ENCODE measurements around the gene TMA16.

TMA16 gene

DNA sequence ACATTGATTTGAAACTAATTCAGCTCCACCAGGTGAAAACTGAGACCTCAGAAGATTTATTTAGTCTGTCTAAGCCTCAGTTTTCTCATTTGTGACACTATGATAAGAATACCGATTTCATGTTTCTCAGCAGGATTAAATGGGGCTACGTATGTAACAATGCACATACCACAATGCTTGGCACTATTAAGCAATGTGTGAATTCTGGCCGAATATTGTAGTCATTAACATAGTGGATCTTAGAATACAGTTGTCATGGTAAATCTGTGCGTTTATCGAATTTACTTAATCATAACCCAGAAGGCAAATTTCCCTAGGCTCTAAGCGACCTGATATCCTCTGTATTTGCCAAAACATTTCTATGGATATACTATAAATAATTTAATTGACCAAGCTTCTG, 69.1 kb downstream of the TMA16 start:
- DNase-seq (ENCODE audit: low spot score), result no peak

DNA sequence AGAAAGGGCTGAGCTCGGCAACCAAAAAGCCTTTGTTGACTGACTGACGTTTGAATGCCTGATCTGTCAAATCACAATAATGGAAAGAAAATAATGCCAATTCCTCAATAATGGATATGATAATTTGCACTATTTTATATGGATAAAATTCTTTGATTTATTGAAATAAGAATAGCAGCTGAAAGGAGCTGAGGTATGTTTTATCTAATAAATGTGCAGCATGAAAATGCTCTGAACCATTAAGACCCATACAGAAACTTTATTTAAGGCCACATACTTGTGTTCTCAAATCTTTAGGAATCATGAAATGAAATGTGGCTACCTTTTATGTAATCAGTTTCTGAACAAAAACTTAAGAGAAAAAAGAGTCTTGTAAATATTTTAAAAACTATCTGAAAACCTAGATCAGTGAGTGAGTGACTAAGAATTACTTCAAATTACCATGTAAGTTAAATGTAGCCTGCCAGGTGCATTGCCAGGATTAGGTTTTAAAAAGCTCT, 69.8 kb downstream of the TMA16 start:
- DNase-seq (ENCODE audit: low spot score), result no peak

DNA sequence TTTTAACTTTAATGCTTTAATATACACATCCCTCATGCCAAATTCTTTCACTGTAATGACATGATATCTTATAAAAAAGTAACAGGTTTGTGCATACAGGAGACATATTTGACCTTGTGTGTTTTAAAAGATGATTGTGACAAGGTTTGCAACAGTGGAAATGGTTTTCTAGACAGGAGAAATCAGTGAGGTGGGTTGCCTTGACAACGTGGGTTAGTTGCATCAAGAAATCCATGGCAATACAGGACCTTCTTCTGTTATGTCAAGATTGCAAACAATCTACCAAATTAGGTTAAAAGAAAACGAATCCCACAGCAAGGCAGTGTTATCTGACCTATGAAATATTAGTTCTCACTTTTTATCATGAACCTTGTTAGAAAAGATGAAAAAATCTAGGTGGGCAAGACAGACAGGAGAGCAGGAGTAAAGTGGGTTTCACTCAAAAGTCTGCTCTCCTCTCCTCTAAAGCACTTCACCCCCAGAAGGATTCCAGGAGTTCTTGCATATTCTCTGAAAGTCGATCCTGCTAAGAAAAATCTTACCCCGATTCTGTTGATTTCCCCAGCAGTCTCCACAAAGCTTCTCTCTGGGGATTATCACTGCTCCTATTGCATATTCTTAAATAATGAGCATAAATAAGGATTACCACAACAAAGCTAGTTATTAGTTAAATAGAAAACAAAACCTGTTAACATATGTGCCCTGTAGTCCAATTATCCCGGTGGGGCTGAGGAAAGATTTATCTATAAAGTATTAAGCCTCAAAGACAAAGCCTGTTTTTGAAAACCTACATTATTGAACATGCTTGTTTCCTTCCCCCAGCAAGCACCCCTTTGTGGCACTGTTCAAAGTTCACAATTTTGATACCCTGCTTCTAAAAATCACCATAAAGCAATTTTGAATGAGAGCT, 71.0 kb downstream of the TMA16 start:
- no peak for DNase-seq (ENCODE audit: low spot score)

DNA sequence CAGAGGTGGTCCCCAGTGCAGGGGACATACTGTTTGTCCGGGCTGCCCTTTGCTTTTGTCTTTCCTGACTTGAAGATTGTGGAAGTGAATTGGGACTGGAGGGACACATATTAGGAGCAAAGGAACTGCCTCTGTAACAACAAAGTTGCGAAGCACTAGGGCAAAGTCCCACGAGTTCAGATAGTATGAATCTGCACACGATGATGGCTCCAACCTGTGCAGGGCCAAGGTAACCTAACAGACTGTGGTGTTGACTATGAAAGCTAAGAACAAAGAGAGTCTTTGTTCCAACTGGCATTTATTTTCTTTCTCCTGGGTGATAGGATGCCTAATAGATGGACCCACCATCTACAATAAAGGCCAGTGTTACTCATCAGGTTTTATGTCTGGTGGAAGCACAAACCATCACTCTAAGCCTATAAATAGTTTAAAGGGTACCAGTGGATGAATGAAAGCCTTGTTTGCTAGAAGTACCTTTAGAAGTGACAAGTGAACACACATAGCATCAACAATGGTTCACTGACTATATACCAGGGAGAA, 71.8 kb downstream of the TMA16 start:
- no peak for DNase-seq (ENCODE audit: low spot score)

DNA sequence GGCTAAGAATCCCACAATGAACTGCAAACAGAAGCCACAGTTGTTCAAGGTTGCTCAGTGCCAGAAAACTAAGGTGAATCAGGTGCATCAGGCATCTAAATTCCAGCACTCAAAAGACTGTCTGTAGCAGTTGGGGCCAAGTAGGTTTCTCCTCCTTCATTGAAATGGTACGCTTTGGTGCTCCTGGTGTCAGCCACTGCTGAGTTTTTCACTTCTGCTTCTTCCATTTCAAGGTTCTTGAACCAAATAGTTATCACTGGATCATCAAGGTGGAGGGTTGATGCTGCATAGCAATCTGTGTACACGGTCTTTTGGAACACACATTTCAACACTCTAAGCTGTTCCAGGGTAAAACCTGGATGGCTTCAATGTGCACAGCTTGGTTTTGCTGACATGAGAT, 74.4 kb downstream of the TMA16 start:
- DNase-seq (ENCODE audit: low spot score), result no peak

All from NAMALWA (cell line).